ENCODE results near the gene HTR3C. TPM values are rescaled to one million over a fixed set of nuclear protein-coding genes. Genes with fewer than 3 reads are reported as not detected.

Gene HTR3C
- total RNA-seq, 4 donors from 2014 or later, result 0.48 TPM; not detected in 3

GRCh38 chr3:184082034-184082433, 29.2 kb downstream of the HTR3C start:
- in situ Hi-C loops (cut with MboI; ENCODE audit: low pct_ligation_motif_present in 1 of 4, low pct_unique_long_range_greater_than_20kb in 1 of 4, low sequenced_read_pairs in 3 of 4), result no loop called here
- Histone ChIP-seq H3K36me3 (no peaks in the 10 kb centered on the region), H3K27me3 (no peaks in the 10 kb centered on the region), H3K27ac (no peak overlapping the region), H3K4me3 (no peak overlapping the region), H3K9me3 (no peaks in the 10 kb centered on the region), H3K4me1 (no peaks in the 10 kb centered on the region)
- intact Hi-C loops (cut with DNase I; ENCODE audit: low total_unique reads), result no loop called here
- no peak for DNase-seq
- TF ChIP-seq CTCF (IDR thresholded peaks at IDR 0.05) (no peak), EP300 (IDR thresholded peaks at IDR 0.05; ENCODE audit: low read depth) (no peak), POLR2A (IDR thresholded peaks at IDR 0.05) (no peak), POLR2AphosphoS5 (IDR thresholded peaks at IDR 0.05) (no peak)
- 92% methylated on average over 10 of the region's 10 CpGs; no CpG with 5 or more reads in 1 of the 2 donors for WGBS, 2 donors (ENCODE audit: low coverage in 1 of 2)

- intact Hi-C loops (cut with DNase I; ENCODE audit: low total_unique reads), result no loop called here
- no peaks in the 10 kb centered on the region for H3K9me3 ChIP-seq
- TF ChIP-seq POLR2A (IDR thresholded peaks at IDR 0.05) (no peak), EP300 (IDR thresholded peaks at IDR 0.05; ENCODE audit: low read depth) (no peak), CTCF (IDR thresholded peaks at IDR 0.05) (no peak), POLR2AphosphoS5 (IDR thresholded peaks at IDR 0.05) (no peak)
- no peak overlapping the region for H3K4me3 ChIP-seq
- H3K36me3 ChIP-seq, result no peaks in the 10 kb centered on the region
- H3K27me3 ChIP-seq, result no peaks in the 10 kb centered on the region
- H3K4me1 ChIP-seq, result no peaks in the 10 kb centered on the region
- DNase-seq, result no peak
- 43% methylated on average over 2 of the region's 2 CpGs; no CpG with 5 or more reads in 1 of the 2 donors for WGBS, 2 donors (ENCODE audit: low coverage in 1 of 2)
- in situ Hi-C loops (cut with MboI; ENCODE audit: low pct_ligation_motif_present in 1 of 4, low pct_unique_long_range_greater_than_20kb in 1 of 4, low sequenced_read_pairs in 3 of 4), result no loop called here
- no peak overlapping the region for H3K27ac ChIP-seq
Measured at GRCh38 chr3:184082465-184082864, 29.6 kb downstream of the HTR3C start.

DNA sequence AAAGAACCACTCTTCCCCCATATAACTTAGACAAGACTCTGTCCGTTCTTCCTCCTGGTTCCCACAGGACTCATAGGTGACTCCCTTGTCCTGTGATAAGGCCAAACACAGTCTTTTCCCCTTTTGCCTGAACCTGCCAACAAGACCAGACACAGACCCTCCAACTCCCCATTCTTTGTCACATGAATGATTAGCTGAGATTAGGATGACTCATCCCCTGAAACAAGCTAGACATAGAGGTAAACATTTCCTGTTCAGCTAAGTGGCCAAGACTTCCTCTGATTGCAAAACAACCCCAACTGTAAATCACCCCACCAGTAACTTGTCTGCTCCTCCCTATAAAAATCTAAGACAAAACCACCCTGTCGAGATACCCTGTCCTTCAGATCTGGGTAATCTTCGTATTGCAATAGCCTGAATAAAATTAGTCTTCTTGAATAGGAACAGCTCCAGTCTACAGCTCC, 32.6 kb downstream of the HTR3C start:
- 66% methylated on average over 3 of the region's 3 CpGs; no CpG with 5 or more reads in 1 of the 2 donors for WGBS, 2 donors (ENCODE audit: low coverage in 1 of 2)
- TF ChIP-seq POLR2AphosphoS5 (IDR thresholded peaks at IDR 0.05) (no peak), CTCF (IDR thresholded peaks at IDR 0.05) (no peak), EP300 (IDR thresholded peaks at IDR 0.05; ENCODE audit: low read depth) (no peak), POLR2A (IDR thresholded peaks at IDR 0.05) (no peak)
- no peaks in the 10 kb centered on the region for H3K4me1 ChIP-seq
- no peak overlapping the region for H3K27ac ChIP-seq
- H3K4me3 ChIP-seq, result no peak overlapping the region
- no peaks in the 10 kb centered on the region for H3K36me3 ChIP-seq
- no peak for DNase-seq
- intact Hi-C loops (cut with DNase I; ENCODE audit: low total_unique reads) (no loop called here), in situ Hi-C loops (cut with MboI; ENCODE audit: low pct_ligation_motif_present in 1 of 4, low pct_unique_long_range_greater_than_20kb in 1 of 4, low sequenced_read_pairs in 3 of 4) (no loop called here)
- H3K9me3 ChIP-seq, result no peaks in the 10 kb centered on the region
- no peaks in the 10 kb centered on the region for H3K27me3 ChIP-seq

DNA sequence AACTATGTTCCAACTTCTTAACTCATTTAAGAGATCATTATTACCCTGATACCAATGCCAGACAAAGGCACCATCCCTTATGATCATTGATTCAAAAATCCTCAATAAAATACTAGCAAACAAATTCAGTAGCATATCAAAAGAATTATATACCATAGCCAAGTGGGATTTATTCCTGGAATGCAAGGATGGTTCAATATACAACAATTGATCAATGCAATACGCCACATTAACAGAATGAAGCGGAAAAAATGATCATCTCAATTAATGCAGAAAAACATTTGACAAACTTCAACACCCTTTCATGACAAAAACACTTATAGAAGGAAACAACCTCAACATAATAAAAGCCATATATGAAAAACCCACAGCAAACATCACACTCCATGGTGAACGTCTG, 39.4 kb downstream of the HTR3C start:
- H3K27ac ChIP-seq, result no peak overlapping the region
- WGBS, 2 donors (ENCODE audit: low coverage in 1 of 2), result 94 to 97% methylated on average over 3 of the region's 3 CpGs
- intact Hi-C loops (cut with DNase I; ENCODE audit: low total_unique reads), result no loop called here

More for the DNA sequence above, 39.4 kb downstream of the HTR3C start:
- H3K4me3 ChIP-seq, result no peak overlapping the region
- no peaks in the 10 kb centered on the region for H3K4me1 ChIP-seq
- TF ChIP-seq CTCF (IDR thresholded peaks at IDR 0.05) (no peak), POLR2A (IDR thresholded peaks at IDR 0.05) (no peak), POLR2AphosphoS5 (IDR thresholded peaks at IDR 0.05) (no peak), EP300 (IDR thresholded peaks at IDR 0.05; ENCODE audit: low read depth) (no peak)
- H3K36me3 ChIP-seq, result no peaks in the 10 kb centered on the region
- H3K9me3 ChIP-seq, result peaks cover 8 to 24% of the 10 kb centered on the region in 2 donors
- in situ Hi-C loops (cut with MboI; ENCODE audit: low pct_ligation_motif_present in 1 of 4, low pct_unique_long_range_greater_than_20kb in 1 of 4, low sequenced_read_pairs in 3 of 4), result no loop called here
- no peak for DNase-seq
- H3K27me3 ChIP-seq, result no peaks in the 10 kb centered on the region

Data from transverse colon (tissue), 4 donors.